ENCODE measurements around the gene TSPEAR.

TSPEAR gene

GRCh38 chr21:44524414-44525371 lies 186.7 kb downstream of the TSPEAR start:
- no peak for DNase-seq

GRCh38 chr21:44523567-44524413 lies 187.6 kb downstream of the TSPEAR start:
- DNase-seq = no peak

GRCh38 chr21:44522753-44523204 lies 188.6 kb downstream of the TSPEAR start:
- DNase-seq = no peak

GRCh38 chr21:44521928-44522752 lies 189.2 kb downstream of the TSPEAR start:
- DNase-seq = no peak

GRCh38 chr21:44521301-44521927 lies 190.0 kb downstream of the TSPEAR start:
- no peak for DNase-seq

GRCh38 chr21:44520326-44521300 lies 190.8 kb downstream of the TSPEAR start:
- DNase-seq = no peak

- DNase-seq = no peak
Observed at GRCh38 chr21:44519346-44520325, 191.7 kb downstream of the TSPEAR start.

- no peak for DNase-seq
Observed at GRCh38 chr21:44518686-44519085, 192.7 kb downstream of the TSPEAR start.

GRCh38 chr21:44517175-44517899 lies 194.0 kb downstream of the TSPEAR start:
- DNase-seq = peak; percentile 100

GRCh38 chr21:44516828-44517174 lies 194.6 kb downstream of the TSPEAR start:
- no peak for DNase-seq

- no peak for DNase-seq
Observed at GRCh38 chr21:44516342-44516741, 195.0 kb downstream of the TSPEAR start.

- DNase-seq = no peak
Observed at GRCh38 chr21:44515359-44516165, 195.8 kb downstream of the TSPEAR start.

- no peak for DNase-seq
Observed at GRCh38 chr21:44514746-44515358, 196.5 kb downstream of the TSPEAR start.

GRCh38 chr21:44514218-44514520 lies 197.2 kb downstream of the TSPEAR start:
- no peak for DNase-seq

GRCh38 chr21:44513389-44514217 lies 197.8 kb downstream of the TSPEAR start:
- DNase-seq = no peak

GRCh38 chr21:44512496-44513388 lies 198.6 kb downstream of the TSPEAR start:
- DNase-seq = no peak
